Measurements from ENCODE around the gene BLOC1S2.
A peak's percentile ranks its signal among the peaks of the same experiment; 100 is the strongest.
"Not testable (repeated sequence)": the region's sequence is repeated elsewhere in the genome, so short reads cannot be mapped to it uniquely, and the experiment has no call there.

The BLOC1S2 gene

GRCh38 chr10:100291356-100291755 is 4.9 kb upstream of the BLOC1S2 start:
- peak; percentile 13 for DNase-seq (ENCODE audit: low spot score)

GRCh38 chr10:100289641-100290040 is 3.2 kb upstream of the BLOC1S2 start:
- DNase-seq (ENCODE audit: low spot score), result no peak

GRCh38 chr10:100288196-100288595 is 1.7 kb upstream of the BLOC1S2 start:
- DNase-seq (ENCODE audit: low spot score), result no peak

DNA sequence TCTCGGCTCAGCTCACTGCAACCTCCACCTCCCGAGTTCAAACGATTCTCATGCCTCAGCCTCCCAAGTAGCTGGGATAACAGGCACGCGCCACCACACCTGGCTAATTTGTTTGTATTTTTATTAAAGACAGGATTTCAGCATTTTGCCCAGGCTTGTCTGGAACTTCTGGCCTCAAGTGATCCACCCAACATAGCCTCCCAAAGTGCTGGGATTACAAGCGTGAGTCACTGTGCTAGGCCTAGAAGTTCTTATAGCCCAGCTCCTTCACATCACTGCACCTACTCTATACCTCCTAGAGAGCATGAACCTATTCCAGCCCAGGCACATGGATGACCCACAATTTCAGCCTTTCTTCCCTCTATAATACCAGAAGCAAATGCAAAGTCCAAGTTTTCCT is 1.3 kb upstream of the BLOC1S2 start:
- DNase-seq (ENCODE audit: low spot score), result no peak

- not testable (repeated sequence) for DNase-seq (ENCODE audit: low spot score)
These were observed 1.2 kb downstream of the BLOC1S2 start for GRCh38 chr10:100285326-100285725.

- DNase-seq (ENCODE audit: low spot score), result no peak
These were observed 3.6 kb downstream of the BLOC1S2 start for GRCh38 chr10:100282907-100283306.

GRCh38 chr10:100276971-100277370 is 9.5 kb downstream of the BLOC1S2 start:
- DNase-seq (ENCODE audit: low spot score), result not testable (repeated sequence)

DNA sequence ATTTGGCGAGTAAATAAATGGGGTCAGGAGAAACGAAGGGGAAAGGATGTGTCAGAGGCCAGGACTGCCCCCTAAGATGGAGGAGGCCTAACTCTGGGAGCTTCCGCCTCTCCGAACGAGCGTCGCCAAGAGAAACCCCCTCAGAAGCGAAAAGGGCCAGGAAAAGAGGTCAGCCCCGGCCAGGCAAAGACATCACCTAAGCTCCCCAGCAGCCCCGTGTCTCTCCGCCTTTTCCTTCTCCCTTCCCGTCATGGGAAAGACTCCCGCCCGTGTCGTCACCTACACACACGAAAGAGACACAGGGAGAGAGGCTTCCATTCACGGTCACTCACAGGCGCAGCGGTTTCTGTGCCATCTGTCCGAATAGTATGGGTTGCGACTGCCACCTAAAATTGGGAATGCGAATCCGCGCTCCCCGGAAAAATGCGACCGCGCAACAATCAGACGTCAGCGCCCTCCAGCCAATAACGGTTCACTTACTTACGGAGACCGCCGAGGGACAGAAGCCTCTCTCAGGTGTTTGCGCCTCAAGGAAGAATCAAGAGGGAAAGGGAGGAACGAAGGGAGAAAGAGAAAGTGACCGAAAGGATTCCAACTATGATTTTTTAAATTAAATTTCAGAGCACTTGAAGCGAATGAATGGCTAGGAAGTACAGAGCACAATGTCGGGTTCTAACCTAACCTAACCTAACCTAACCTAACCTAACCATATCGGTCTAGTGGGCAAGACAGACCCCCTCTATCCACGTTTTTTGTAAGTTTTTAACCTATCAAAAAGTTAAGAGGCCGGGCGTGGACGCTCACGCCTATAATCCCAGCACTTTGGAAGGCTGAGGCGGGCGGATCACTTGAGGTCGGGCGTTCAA is 19.0 kb downstream of the BLOC1S2 start, which contains the start of gene CWF19L1:
TSS of gene CWF19L1 (minus strand) at position 400 of the 866 bp plus-strand sequence. CDS start at position 355, 45 bp downstream.
- DNase-seq (ENCODE audit: low spot score), result peak; percentile 84

DNA sequence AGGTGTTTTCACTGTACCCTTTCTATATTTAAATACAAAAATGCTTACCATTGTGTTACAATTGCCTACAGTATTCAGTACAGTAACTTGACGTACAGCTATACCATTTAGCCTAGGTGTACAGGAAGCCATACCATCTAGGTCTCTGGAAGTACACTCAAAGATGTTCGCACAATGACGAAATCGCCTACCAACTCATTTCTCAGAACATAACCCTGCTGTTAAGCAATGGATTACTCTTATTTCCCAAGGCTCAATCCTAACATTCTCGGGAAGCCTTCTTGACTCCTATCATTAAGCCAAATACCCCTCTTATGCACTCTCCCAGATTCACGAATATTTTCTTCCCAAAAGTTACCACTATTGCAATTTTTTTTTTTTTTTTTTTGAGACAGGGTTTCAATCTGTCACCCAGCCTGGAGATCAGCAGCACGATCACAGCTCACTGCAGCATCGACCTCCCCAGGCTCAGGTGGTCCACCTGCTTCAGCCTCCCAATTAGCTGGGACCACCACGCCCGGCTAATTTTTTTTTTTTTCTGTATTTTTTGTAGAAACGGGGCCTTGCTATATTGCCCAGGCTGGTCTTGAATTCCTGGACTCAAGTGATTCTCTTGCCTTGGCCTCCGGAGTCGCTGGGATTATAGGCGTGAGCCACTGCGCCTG is 20.5 kb downstream of the BLOC1S2 start:
- DNase-seq (ENCODE audit: low spot score), result no peak

GRCh38 chr10:100254191-100254590 is 32.3 kb downstream of the BLOC1S2 start:
- DNase-seq (ENCODE audit: low spot score), result no peak

- DNase-seq (ENCODE audit: low spot score), result no peak
These were observed 33.4 kb downstream of the BLOC1S2 start for GRCh38 chr10:100253041-100253440.

GRCh38 chr10:100248820-100249219 is 37.7 kb downstream of the BLOC1S2 start:
- DNase-seq (ENCODE audit: low spot score), result no peak

- DNase-seq (ENCODE audit: low spot score), result no peak
These were observed 40.8 kb downstream of the BLOC1S2 start for GRCh38 chr10:100245484-100246220.

DNA sequence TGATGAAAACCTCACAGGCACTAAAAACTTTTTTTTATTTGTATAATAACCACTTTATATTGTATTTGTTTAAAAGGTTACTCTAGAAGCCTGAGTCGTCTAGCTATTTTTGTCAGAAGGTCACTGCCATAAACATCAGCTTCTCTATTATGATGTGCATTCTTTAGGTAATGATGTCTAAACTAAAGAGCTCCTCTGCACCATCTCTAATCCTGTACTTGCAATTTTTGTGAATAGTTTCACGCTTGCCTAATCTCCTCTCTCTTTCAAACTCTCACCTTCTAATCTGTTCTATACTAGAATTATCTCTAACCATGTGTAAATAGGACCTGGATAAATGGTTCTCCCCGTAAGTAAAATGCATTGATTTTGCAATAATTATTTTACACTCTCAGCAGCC is 46.6 kb downstream of the BLOC1S2 start:
- no peak for DNase-seq (ENCODE audit: low spot score)

GRCh38 chr10:100238429-100238828 is 48.1 kb downstream of the BLOC1S2 start:
- DNase-seq (ENCODE audit: low spot score), result no peak

DNA sequence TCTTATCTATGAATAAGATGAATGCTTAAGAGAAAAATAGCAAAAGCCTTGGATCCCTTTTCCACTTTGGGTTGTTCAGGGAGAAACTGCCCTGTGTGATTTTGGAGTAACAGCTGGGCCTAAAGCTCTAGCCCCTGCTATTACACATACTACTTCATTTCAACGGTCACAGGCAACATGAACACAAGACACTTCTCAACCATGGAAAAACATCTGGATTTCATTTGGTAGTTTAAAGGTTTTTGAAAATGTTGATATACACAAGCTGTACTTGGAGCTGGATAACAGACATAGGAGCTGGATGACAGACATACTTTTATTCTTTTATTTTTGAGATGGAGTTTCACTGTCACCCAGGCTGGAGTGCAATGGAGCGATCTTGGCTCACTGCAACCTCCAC is 54.4 kb downstream of the BLOC1S2 start:
- DNase-seq (ENCODE audit: low spot score), result no peak

DNA sequence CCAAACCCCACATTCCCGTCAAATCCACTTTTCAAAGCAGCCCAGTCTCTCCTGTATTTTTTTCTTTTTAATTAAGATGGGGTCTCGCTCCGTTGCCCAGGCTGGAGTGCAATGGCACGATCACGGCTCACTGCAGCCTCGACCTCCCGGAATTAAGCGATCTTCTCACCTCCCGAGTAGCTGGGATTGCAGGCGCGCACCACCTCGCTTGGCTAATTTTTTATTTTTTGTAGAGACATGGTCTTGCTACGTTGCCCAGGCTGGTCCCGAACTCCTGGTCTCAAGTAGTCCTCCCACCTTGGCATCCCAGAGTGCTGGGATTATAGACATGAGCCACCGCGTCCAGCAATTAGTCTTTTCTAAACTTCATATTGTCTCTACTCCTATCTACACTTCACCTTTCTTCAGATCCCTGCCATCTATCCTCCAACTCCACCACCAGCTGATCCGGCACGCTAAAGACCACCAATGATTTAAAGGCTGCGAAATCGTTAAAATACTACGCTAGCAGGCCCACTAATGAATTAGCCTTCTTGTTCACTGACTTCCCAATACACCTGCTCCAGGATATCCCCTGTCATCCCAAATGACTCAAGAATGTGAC is 56.6 kb downstream of the BLOC1S2 start:
- no peak for DNase-seq (ENCODE audit: low spot score)

DNA sequence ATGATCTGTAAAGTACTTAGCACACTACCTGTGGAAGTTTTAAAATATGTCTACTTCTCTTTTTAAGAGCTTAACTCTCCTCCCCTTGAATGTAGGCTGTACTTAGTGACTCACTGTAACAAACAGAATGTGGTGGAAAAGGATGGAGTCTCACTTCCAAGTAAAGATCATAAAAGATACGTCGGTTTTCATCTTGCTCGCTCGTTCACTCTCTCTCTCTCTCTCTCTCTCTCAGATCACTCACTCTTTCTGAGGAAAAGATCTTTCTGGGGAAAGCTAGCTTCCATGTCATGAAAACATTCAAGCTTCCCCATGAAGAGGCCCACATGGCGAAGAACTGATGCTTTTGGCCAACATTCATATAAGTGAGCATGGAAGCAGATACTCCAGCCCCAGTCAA is 62.6 kb downstream of the BLOC1S2 start:
- no peak for DNase-seq (ENCODE audit: low spot score)
